ENCODE data around the gene GPX6.
"Not testable (repeated sequence)": the region's sequence is repeated elsewhere in the genome, so short reads cannot be mapped to it uniquely, and the experiment has no call there.

GPX6 gene

DNA sequence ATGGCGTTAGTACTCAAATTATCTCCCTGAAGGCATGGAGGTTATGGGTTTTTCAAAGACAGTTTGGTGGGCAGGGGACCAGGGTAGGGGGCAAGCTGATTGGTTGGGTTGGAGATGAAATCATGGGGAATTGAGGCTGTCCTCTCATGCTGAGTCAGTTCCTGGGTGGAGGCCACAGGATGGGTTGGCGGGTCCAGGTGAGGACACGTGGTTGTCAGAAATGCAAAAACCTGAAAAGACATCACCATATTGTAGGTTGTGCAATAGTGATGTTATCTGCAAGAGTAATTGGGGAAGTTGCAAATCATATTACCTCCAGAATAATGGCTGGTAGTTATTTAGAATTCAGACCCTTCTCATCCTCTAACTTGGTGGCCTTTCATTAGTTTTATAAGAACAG, 30.1 kb downstream of the GPX6 start:
- no peak for DNase-seq (ENCODE audit: low spot score)

DNA sequence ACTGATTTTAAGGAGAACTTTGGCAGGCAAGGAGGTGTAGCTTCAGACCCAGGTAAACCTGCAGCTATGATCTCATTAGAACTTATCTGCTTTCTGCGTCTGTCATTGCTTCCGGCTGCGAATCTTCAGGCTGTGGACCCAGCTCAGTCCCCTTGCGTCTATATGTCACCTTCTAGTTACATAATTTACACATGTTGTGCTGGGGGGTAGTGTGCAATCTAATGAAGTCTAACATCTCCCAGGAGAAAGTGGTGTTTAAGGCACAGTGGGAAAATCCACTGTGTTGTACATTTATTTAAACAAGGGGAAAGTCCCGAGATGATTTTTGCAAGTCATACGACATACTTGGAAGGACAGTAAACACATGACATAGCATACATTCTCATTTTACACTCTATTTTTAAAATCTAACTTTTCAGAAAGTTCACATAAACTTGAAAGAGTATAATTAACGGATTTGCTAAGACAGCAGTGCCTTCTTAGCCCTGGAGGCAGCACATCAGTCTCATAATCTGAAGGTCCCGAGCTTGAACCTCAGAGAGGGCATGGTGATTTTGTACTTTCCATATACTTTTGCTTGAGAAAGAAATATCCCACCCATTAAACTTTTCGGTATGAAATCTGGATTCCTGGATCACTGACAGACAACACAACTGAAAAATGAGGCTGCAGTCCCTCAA, 35.2 kb downstream of the GPX6 start:
- DNase-seq (ENCODE audit: low spot score) = no peak

DNA sequence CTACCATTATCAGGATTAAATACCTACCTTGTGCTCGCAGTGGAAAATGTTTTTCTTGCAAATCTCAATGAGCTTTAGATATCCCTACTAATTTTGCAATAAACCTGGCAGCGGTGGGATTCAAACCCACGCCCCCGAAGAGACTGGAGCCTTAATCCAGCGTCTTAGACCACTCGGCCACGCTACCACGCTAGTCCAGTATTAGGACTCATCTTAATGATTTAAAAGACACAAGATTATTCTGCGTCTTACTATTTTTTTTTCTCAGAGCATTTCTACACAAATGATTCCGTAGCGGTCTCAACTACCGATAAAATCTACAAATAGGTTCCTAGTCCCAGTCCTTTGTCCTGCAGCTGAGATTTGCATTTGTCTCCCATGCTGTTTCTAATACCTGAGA, 37.1 kb downstream of the GPX6 start:
- no peak for DNase-seq (ENCODE audit: low spot score)

DNA sequence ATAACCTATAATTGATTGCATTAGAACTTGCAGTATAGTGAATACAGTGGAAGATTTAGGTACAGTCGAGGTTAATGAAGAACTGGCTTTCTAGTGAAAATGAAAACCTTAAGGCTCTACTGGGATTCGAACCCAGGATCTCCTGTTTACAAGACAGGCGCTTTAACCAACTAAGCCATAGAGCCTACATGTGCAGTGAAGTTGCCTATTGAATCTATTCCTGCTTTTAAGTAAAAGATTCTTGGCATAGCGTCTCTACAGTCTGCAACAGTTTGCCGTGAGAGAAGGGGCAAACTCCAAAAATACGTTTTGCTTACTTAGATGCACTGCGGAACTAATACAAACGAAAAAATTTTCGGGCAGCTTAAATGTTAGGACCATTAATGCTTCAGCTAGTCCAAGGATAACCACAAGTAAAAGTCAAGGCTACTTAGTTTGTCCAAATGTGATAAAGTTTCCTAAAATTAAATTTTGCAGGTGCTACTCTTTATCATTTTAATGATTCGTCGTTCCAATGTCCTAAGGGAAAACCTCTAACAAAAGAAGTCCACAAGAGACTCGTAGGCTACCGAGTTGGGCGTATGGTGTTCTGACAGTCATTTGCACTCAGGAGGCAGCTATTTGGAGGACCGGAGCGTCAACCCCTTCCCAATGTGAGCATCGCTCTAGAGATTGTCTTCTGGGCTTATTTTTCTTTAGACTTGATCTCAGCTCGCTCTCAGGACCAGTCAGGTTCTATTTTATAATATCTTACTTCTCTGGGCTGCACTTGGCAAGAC, 41.0 kb downstream of the GPX6 start:
- DNase-seq (ENCODE audit: low spot score) = peak; percentile 6

DNA sequence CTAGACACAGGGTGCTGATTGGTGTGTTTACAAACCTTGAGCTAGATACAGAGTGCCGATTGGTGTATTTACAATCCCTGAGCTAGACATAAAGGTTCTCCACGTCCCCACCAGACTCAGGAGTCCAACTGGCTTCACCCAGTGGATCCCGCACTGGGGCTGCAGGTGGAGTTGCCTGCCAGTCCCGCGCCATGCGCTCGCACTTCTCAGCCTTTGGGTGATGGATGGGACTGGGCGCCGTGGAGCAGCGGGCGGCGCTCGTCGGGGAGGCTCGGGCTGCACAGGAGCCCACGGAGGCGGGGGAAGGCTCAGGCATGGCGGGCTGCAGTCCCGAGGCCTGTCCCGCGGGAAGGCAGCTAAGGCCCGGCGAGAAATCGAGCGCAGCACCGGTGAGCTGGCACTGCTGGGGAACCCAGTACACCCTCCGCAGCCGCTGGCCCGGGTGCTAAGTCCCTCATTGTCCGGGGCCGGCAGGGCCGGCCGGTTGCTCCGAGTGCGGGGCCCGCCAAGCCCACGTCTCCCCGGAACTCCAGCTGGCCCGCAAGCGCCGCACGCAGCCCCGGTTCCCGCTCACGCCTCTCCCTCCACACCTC, 46.3 kb downstream of the GPX6 start:
- not testable (repeated sequence) for DNase-seq (ENCODE audit: low spot score)

DNA sequence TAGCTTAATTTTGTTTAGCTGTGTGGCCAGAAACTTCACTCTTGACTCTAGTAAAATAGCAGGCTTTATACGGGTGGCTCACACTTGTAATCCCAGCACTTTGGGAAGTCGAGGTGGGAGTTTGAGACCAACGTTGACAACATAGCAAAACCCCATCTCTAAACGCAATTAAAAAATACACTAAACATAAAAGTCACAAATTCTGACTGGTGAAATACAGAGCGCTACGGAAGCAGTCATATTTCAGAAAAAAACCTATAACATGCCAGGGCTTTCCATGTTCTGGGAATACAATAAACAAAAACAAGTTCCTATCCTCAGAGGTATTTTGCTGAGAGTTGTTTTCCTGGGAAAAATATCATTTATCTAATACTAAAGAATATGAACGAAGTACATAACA, 47.5 kb downstream of the GPX6 start:
- DNase-seq (ENCODE audit: low spot score) = no peak

DNA sequence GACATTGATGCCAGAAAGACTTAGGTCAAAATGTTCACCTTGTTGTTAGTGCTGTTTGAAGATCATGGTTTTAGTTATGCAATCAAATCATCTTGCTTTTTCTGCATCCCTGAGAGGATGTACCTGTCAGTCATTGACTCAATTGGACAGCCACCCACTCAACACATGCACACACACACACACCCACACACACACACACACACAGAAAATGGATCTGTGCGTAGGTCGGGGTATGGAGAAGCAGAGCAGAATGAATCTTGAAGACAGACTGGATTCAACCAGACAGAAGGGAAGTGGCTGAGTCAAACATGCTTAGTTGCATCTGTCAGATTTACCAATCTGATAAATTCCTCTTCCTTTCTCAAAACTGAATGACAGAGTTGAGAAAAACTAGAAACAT, 53.2 kb downstream of the GPX6 start:
- DNase-seq (ENCODE audit: low spot score) = no peak

DNA sequence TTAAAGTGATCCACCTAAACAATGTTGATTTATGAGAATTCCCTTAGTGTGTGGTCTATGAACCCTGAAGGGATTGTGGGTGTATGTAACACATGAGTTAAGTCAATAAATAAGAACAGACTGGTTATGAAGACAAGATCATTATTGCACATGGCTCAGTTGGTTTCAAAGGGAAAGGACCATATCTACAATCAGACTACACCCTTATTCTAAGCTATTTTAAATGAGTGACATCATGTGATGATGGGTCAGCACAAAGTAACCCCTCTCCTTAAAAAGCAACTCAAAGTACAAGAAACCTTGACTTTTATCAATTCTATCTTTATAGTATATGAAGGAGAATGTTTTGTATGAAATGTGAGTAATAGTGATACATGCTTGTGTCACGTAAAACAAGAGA, 57.0 kb downstream of the GPX6 start:
- no peak for DNase-seq (ENCODE audit: low spot score)

Data from CD4-positive, alpha-beta T cell treated with Interleukin-6 at 100 ng/mL for 8 hours (primary cell).